Common myeloid progenitor, CD34-positive (primary cell): ENCODE results near the gene RNF44. TPM values are rescaled to one million over a fixed set of nuclear protein-coding genes. Genes with fewer than 3 reads are reported as not detected.

Experiments
- CTCF ChIA-PET: fragments of 350-600 bp; sonication (Branson Sonifier 250); formaldehyde crosslinking; loops from one replicate; lab custom pipeline; 2021; ENCODE audit warnings: antibody characterized with exemption; lab: Charles Lee
- POLR2A ChIA-PET: fragments of 350-600 bp; sonication (Branson Sonifier 250); formaldehyde crosslinking; loops from one replicate; lab custom pipeline; 2021; ENCODE audit warnings: antibody characterized with exemption; lab: Charles Lee
- DNase-seq, 3 donors: peaks; one replicate each; pipeline versions ENCODE4 v3.0.0 to v3.0.0-alpha.2; 2013
- H3K27ac ChIP-seq, 2 experiments: 1 replicate in 1 of 2; 2 replicates in 1 of 2; pipeline ENCODE4 v1.7.0; 2013; ENCODE audit warnings: inconsistent platforms in 2 of 2, low read length in 2 of 2, mild to moderate bottlenecking in 2 of 2, low read depth in 1 of 2, moderate library complexity in 1 of 2; ENCODE audit not compliant: severe bottlenecking in 2 of 2, insufficient read depth in 1 of 2, poor library complexity in 1 of 2
- H3K27me3 ChIP-seq, 5 experiments: replicated peaks in 2 of 5; 1 replicate in 3 of 5; 2 replicates in 2 of 5; pipeline versions ENCODE4 v1.6.1 to v1.7.0; 2013; ENCODE audit warnings: low read length in 4 of 5, mild to moderate bottlenecking in 2 of 5, moderate library complexity in 2 of 5, inconsistent platforms in 1 of 5; ENCODE audit not compliant: insufficient read depth in 5 of 5, control insufficient read depth in 4 of 5
- H3K36me3 ChIP-seq, 4 experiments: 1 replicate in 2 of 4; 2 replicates in 2 of 4; pipeline versions ENCODE4 v1.6.1 to v1.7.0; 2013; ENCODE audit warnings: low read length in 3 of 4, control low read depth in 1 of 4, mild to moderate bottlenecking in 1 of 4; ENCODE audit not compliant: control insufficient read depth in 4 of 4, insufficient read depth in 4 of 4
- H3K4me1 ChIP-seq, 4 experiments: 1 replicate in 3 of 4; 2 replicates in 1 of 4; pipeline versions ENCODE4 v1.6.1 to v1.7.1; 2013; ENCODE audit warnings: low read length in 3 of 4, mild to moderate bottlenecking in 3 of 4, control low read depth in 1 of 4, inconsistent platforms in 1 of 4, moderate library complexity in 1 of 4; ENCODE audit not compliant: control insufficient read depth in 4 of 4, insufficient read depth in 4 of 4; ENCODE audit errors: control extremely low read depth in 1 of 4
- H3K4me3 ChIP-seq, 7 experiments: 1 replicate in 4 of 7; 2 replicates in 3 of 7; pipeline versions ENCODE4 v1.5.1 to v1.7.0; 2013; ENCODE audit warnings: mild to moderate bottlenecking in 7 of 7, low read length in 6 of 7, moderate library complexity in 6 of 7, inconsistent platforms in 2 of 7, low read depth in 2 of 7, control low read depth in 1 of 7; ENCODE audit not compliant: insufficient read depth in 4 of 7, control insufficient read depth in 1 of 7; ENCODE audit errors: extremely low read depth in 1 of 7
- H3K9me3 ChIP-seq, 5 experiments: 1 replicate in 4 of 5; 2 replicates in 1 of 5; pipeline versions ENCODE4 v1.6.1 to v1.7.1; 2013; ENCODE audit warnings: low read length in 4 of 5, mild to moderate bottlenecking in 2 of 5, inconsistent platforms in 1 of 5, low read depth in 1 of 5, moderate library complexity in 1 of 5; ENCODE audit not compliant: control insufficient read depth in 4 of 5, insufficient read depth in 2 of 5; ENCODE audit errors: control extremely low read depth in 1 of 5
- WGBS: methylation state at CpG from one replicate; pipeline ENCODE4 v1.1.5; 2013; ENCODE audit not compliant: insufficient coverage; 5-methylcytosine and 5-hydroxymethylcytosine counted together
- polyA plus RNA-seq: library from polyadenylated mRNA; unstranded; fragments of 120-200 nt; gene quantifications from one replicate; pipeline ENCODE4 v1.2.1, GENCODE V29; 2013

The RNF44 gene
- 54.1 TPM for polyA plus RNA-seq

DNA sequence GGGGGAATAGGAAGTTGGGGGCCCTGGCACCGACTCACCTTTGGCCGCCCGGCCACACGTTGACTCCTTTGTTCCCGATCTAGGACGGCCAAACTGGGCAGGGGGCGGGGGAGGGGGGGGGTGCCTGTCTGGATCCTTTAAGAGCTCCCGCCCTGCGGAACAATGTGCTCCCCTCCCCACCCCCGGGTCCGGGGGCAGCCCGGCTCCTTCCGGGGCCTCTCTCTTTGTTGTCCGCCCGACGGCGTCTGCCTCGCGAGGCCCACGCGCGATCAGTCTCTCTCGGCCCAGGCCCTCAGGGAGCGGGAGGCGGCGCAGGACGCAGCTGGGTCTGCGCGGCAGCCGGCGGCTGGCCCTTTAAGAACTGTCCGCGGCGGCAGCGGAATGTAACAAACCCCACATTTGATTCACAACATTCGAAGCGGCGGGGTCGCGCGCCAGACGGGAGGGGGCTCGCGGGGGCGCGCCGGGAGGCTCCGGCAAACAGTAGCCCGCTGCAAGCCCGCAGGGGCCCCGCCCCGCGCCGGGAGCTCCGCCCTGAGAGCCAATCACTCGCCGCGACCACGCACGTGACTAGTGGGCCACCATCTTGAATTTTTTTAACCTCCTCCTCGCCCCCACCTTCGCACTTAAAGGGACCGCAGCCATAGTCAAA, at the start of gene RNF44:
Gene RNF44 (minus strand): TSS at position 501 of the 652 bp plus-strand sequence. CDS start 4,930 bp downstream, outside the sequence.
- ChIA-PET POLR2A (interaction anchor here (0.6 to 2.8 kb wide), 7 partner anchors 9 to 1663 kb away, joined by 3 to 17 read pairs (median 4); partner anchors contain the start of gene FAF2), CTCF (interaction anchor here (0.7 to 2.0 kb wide), 6 partner anchors 12 to 121 kb away, joined by 3 to 6 read pairs (median 4); partner anchors contain the start of genes CDHR2, CLTB and FAF2)

DNA sequence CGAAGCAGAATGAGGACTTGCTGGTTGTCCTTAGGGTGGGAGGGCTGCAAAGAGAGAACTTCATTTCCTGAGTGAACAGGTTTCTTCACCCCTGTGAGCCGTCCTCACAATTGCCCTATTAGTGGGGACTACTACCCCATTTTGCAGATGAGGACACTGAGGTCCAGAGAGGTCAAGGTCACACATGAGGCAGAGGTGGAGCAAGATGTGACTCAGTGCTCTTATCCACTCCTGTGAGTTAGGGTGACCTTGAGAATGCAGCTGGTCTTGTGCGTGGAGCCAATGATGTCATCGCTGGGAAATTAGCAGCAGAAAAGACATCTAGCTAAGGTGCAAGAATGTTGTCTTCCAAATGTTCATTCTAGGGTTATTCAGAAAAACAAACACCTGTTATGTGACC, 45.9 kb upstream of the RNF44 start:
- Histone ChIP-seq H3K9me3 (peaks cover 0 to 26% (median 15%) of the 10 kb centered on the region in 5 experiments), H3K4me3 (no peak overlapping the region), H3K27me3 (no peaks in the 10 kb centered on the region), H3K27ac (no peak overlapping the region), H3K4me1 (no peaks in the 10 kb centered on the region), H3K36me3 (no peaks in the 10 kb centered on the region)
- WGBS, result 88% methylated on average over 4 of the region's 4 CpGs
- ChIA-PET CTCF (interaction anchor here (1.4 to 3.5 kb wide), 2 partner anchors 10 to 13 kb away, joined by 6 to 16 read pairs; no protein-coding TSS in a partner anchor), POLR2A (no interaction called here)
- DNase-seq, result no peak

More for the DNA sequence above, at the start of gene RNF44:
- Histone ChIP-seq H3K36me3 (peaks cover 0 to 12% (median under 1%) of the 10 kb centered on the region in 4 experiments), H3K9me3 (no peaks in the 10 kb centered on the region), H3K27me3 (no peaks in the 10 kb centered on the region), H3K4me3 (peak within 1 kb of the TSS; percentile 89 to 100 (median 97)), H3K27ac (peak within 1 kb of the TSS; percentile 94 to 98), H3K4me1 (peaks cover 27 to 85% (median 73%) of the 10 kb centered on the region in 4 experiments)
- DNase-seq, result peak; percentile 98 to 99 (median 99)
- 0% methylated on average over 40 of the region's 63 CpGs for WGBS

DNA sequence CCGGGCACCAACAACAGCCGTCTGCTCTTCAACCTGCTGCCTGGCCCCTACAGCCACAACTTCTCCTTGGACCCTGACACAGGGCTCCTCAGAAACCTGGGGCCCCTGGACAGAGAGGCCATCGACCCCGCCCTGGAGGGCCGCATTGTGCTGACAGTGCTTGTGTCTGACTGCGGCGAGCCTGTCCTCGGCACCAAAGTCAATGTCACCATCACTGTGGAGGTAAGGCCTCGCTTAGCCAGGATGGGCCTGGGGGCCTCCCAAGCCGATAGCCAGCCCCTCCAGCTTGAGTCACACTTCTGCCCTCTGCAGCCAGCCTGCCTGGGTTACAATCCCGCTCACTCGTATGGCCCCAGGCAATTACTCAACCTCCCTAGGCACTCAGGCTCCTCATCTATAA, 44.2 kb upstream of the RNF44 start:
- ChIA-PET CTCF (no interaction called here), POLR2A (no interaction called here)
- no peaks in the 10 kb centered on the region for H3K4me1 ChIP-seq
- no peak overlapping the region for H3K27ac ChIP-seq
- no peak for DNase-seq
- peaks cover 0 to 24% (median 15%) of the 10 kb centered on the region in 5 experiments for H3K9me3 ChIP-seq
- H3K36me3 ChIP-seq, result no peaks in the 10 kb centered on the region
- H3K27me3 ChIP-seq, result no peaks in the 10 kb centered on the region
- no peak overlapping the region for H3K4me3 ChIP-seq
- WGBS, result 97% methylated on average over 10 of the region's 12 CpGs

DNA sequence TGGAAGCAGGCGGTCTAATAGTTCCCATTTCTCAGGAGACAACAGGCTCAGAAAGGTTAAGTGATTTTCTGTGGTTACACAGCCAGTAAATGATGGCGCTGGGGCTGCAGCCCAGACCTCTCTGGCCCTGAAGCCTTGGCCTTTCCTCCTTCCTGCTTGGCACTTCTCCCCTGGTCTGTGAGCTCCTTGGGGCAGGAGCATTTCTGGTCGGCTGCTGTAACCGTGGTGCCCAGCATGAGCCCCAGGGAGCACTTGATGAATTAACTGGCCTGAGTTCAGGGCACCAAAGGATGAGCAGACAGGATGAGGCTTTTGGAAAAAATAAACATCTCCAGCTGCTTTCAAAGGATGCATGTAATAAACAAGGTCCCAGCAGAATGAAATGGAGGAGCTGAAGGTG, 42.1 kb upstream of the RNF44 start:
- DNase-seq, result no peak
- no peaks in the 10 kb centered on the region for H3K36me3 ChIP-seq
- CTCF ChIA-PET, result interaction anchor here (0.9 to 2.0 kb wide), 7 partner anchors 8 to 849 kb away, joined by 3 to 7 read pairs (median 3); no protein-coding TSS in a partner anchor
- H3K27ac ChIP-seq, result no peak overlapping the region
- 100% methylated on average over 3 of the region's 4 CpGs for WGBS
- H3K27me3 ChIP-seq, result peaks cover 0 to 2% (median 0%) of the 10 kb centered on the region in 5 experiments
- peaks cover 0 to 7% (median 4%) of the 10 kb centered on the region in 5 experiments for H3K9me3 ChIP-seq
- H3K4me1 ChIP-seq, result no peaks in the 10 kb centered on the region
- no peak overlapping the region for H3K4me3 ChIP-seq
- POLR2A ChIA-PET, result no interaction called here

DNA sequence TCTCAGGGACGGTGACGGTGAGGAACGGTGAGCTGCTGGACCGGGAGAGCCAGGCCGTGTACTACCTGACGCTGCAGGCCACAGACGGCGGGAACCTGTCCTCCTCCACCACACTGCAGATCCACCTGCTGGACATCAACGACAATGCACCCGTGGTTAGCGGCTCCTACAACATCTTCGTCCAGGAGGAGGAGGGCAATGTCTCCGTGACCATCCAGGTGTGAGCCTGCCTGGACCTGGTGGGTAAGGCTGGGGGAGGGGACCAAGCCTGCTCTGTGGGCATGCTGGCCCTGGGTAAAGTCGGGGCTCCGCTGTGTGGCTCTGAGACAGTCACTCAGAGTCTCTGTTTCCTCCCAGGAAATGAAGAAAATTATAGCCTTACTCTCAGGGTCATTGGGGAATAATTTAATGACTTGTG, 41.2 kb upstream of the RNF44 start:
- peak; percentile 25 to 60 (median 58) for DNase-seq
- no peak overlapping the region for H3K4me3 ChIP-seq
- no peaks in the 10 kb centered on the region for H3K4me1 ChIP-seq
- H3K36me3 ChIP-seq, result no peaks in the 10 kb centered on the region
- ChIA-PET CTCF (interaction anchor here (0.8 to 2.0 kb wide), 11 partner anchors 8 to 848 kb away, joined by 3 to 7 read pairs (median 3); no protein-coding TSS in a partner anchor), POLR2A (no interaction called here)
- H3K9me3 ChIP-seq, result no peaks in the 10 kb centered on the region
- H3K27me3 ChIP-seq, result peaks cover 0 to 5% (median 0%) of the 10 kb centered on the region in 5 experiments
- WGBS, result 66% methylated on average over 13 of the region's 15 CpGs
- no peak overlapping the region for H3K27ac ChIP-seq

DNA sequence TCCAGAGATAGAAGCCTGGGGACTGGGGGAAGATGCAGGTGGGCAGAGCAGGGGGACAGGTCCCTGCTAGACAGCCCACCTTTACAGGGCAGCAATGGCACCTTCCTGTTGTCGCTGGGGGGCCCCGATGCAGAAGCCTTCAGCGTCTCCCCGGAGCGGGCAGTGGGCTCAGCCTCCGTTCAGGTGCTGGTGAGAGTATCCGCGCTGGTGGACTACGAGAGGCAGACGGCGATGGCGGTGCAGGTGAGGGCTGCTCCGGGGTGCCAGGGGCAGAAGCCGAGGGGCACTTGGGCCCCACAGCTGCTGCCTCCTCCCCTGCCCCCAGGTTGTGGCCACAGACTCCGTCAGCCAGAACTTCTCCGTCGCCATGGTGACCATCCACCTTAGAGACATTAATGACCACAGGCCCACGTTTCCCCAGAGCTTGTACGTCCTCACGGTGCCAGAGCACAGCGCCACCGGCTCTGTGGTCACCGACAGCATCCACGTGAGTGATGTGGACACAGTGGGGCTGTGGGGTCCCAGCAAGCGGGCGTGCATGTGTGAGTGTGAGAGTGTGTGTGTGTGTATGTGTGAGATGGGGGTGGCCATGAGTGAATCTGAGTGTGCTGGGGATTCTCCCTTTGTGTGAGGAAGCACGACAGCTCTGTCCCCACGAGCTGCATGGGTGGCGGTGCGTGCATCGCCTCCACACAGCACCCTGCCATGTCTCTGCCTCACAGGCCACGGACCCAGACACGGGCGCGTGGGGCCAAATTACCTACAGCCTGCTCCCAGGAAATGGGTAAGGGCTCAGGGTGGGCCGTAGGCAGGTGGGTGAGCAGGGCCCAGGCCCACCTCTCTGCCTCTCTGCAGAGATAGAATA, 40.3 kb upstream of the RNF44 start:
- Histone ChIP-seq H3K9me3 (no peaks in the 10 kb centered on the region), H3K27me3 (peaks cover 0 to 5% (median 0%) of the 10 kb centered on the region in 5 experiments), H3K36me3 (no peaks in the 10 kb centered on the region), H3K4me1 (no peaks in the 10 kb centered on the region), H3K27ac (no peak overlapping the region), H3K4me3 (no peak overlapping the region)
- CTCF ChIA-PET, result interaction anchor here (0.9 to 1.7 kb wide), 4 partner anchors 10 to 164 kb away, joined by 3 to 6 read pairs (median 4); no protein-coding TSS in a partner anchor
- POLR2A ChIA-PET, result no interaction called here
- 89% methylated on average over 35 of the region's 36 CpGs for WGBS
- DNase-seq, result peak in 1 of 3 donors; percentile 19
